Skeletal muscle tissue (tissue), 4 donors: ENCODE data around the gene FAM120A. TPM values are rescaled to one million over a fixed set of nuclear protein-coding genes. Genes with fewer than 3 reads are reported as not detected.

Experiments used
- H3K27ac ChIP-seq: one replicate; pipeline ENCODE4 v1.7.0; 2013; ENCODE audit warnings: mild to moderate bottlenecking, low read depth, low read length, inconsistent platforms
- H3K27me3 ChIP-seq, 3 donors: one replicate each; pipeline ENCODE4 v1.7.0; 2013; ENCODE audit warnings: low read length in 3 of 3; ENCODE audit not compliant: control insufficient read depth in 3 of 3, insufficient read depth in 3 of 3
- H3K36me3 ChIP-seq, 3 donors: one replicate each; pipeline ENCODE4 v1.7.0; 2013; ENCODE audit warnings: low read length in 3 of 3; ENCODE audit not compliant: control insufficient read depth in 3 of 3, insufficient read depth in 3 of 3
- H3K4me1 ChIP-seq, 3 donors: one replicate each; pipeline ENCODE4 v1.7.0; 2013; ENCODE audit warnings: low read length in 3 of 3, mild to moderate bottlenecking in 3 of 3; ENCODE audit not compliant: control insufficient read depth in 3 of 3, insufficient read depth in 3 of 3
- H3K4me3 ChIP-seq, 3 donors: one replicate each; pipeline ENCODE4 v1.7.0; 2013; ENCODE audit warnings: low read length in 3 of 3
- H3K9ac ChIP-seq, 3 donors: one replicate each; pipeline ENCODE4 v1.7.0; 2013; ENCODE audit warnings: low read length in 3 of 3, mild to moderate bottlenecking in 3 of 3, moderate library complexity in 2 of 3, low read depth in 1 of 3
- H3K9me3 ChIP-seq, 3 donors: one replicate each; pipeline ENCODE4 v1.7.0; 2013; ENCODE audit warnings: low read length in 3 of 3; ENCODE audit not compliant: control insufficient read depth in 3 of 3
- total RNA-seq: library from RNA; depleted of rRNA; stranded (reverse); fragments of >200 nt; gene quantifications from one replicate; pipeline ENCODE4 v1.2.3, GENCODE V29; 2014
- donor health status: Osteomylitis.

The FAM120A gene
- total RNA-seq, 1 donor from 2014 or later = 111 TPM

GRCh38 chr9:93459432-93459847, 8.0 kb downstream of the FAM120A start:
- Histone ChIP-seq H3K9ac (no peak overlapping the region), H3K36me3 (no peaks in the 10 kb centered on the region), H3K4me3 (no peak overlapping the region), H3K4me1 (peaks cover 13 to 38% (median 33%) of the 10 kb centered on the region in 3 donors), H3K9me3 (no peaks in the 10 kb centered on the region), H3K27ac (no peak overlapping the region), H3K27me3 (no peaks in the 10 kb centered on the region)

- H3K9me3 ChIP-seq = no peaks in the 10 kb centered on the region
- H3K27me3 ChIP-seq = no peaks in the 10 kb centered on the region
- peaks cover 16 to 34% (median 29%) of the 10 kb centered on the region in 3 donors for H3K4me1 ChIP-seq
- H3K4me3 ChIP-seq = no peak overlapping the region
- H3K27ac ChIP-seq = no peak overlapping the region
- H3K9ac ChIP-seq = no peak overlapping the region
- no peaks in the 10 kb centered on the region for H3K36me3 ChIP-seq
These were observed 9.4 kb downstream of the FAM120A start for GRCh38 chr9:93460689-93461413.

GRCh38 chr9:93461414-93461743, 9.9 kb downstream of the FAM120A start:
- Histone ChIP-seq H3K4me1 (peaks cover 22 to 33% (median 26%) of the 10 kb centered on the region in 3 donors), H3K9me3 (no peaks in the 10 kb centered on the region), H3K4me3 (no peak overlapping the region), H3K36me3 (no peaks in the 10 kb centered on the region), H3K27me3 (no peaks in the 10 kb centered on the region), H3K27ac (no peak overlapping the region), H3K9ac (no peak overlapping the region)

- no peak overlapping the region for H3K4me3 ChIP-seq
- no peak overlapping the region for H3K9ac ChIP-seq
- no peaks in the 10 kb centered on the region for H3K36me3 ChIP-seq
- no peak overlapping the region for H3K27ac ChIP-seq
- H3K27me3 ChIP-seq = no peaks in the 10 kb centered on the region
- no peaks in the 10 kb centered on the region for H3K9me3 ChIP-seq
- H3K4me1 ChIP-seq = peaks cover 24 to 33% (median 26%) of the 10 kb centered on the region in 3 donors
These were observed 10.3 kb downstream of the FAM120A start for GRCh38 chr9:93461821-93462220.

- peaks cover 29 to 35% (median 32%) of the 10 kb centered on the region in 3 donors for H3K4me1 ChIP-seq
- H3K9ac ChIP-seq = no peak overlapping the region
- no peak overlapping the region for H3K27ac ChIP-seq
- no peaks in the 10 kb centered on the region for H3K36me3 ChIP-seq
- no peaks in the 10 kb centered on the region for H3K9me3 ChIP-seq
- no peak overlapping the region for H3K4me3 ChIP-seq
- no peaks in the 10 kb centered on the region for H3K27me3 ChIP-seq
These were observed 12.3 kb downstream of the FAM120A start for GRCh38 chr9:93463638-93464248.

GRCh38 chr9:93464395-93464794, 12.9 kb downstream of the FAM120A start:
- H3K4me1 ChIP-seq = peaks cover 26 to 35% (median 31%) of the 10 kb centered on the region in 3 donors
- no peak overlapping the region for H3K9ac ChIP-seq
- H3K36me3 ChIP-seq = no peaks in the 10 kb centered on the region
- no peaks in the 10 kb centered on the region for H3K27me3 ChIP-seq
- H3K27ac ChIP-seq = no peak overlapping the region
- no peaks in the 10 kb centered on the region for H3K9me3 ChIP-seq
- H3K4me3 ChIP-seq = no peak overlapping the region

GRCh38 chr9:93464876-93465275, 13.4 kb downstream of the FAM120A start:
- Histone ChIP-seq H3K4me1 (peaks cover 23 to 31% (median 26%) of the 10 kb centered on the region in 3 donors), H3K27ac (no peak overlapping the region), H3K36me3 (no peaks in the 10 kb centered on the region)

GRCh38 chr9:93465855-93466254, 14.4 kb downstream of the FAM120A start:
- H3K9ac ChIP-seq = no peak overlapping the region
- H3K27ac ChIP-seq = no peak overlapping the region
- H3K4me1 ChIP-seq = peaks cover 23 to 32% (median 31%) of the 10 kb centered on the region in 3 donors

More at GRCh38 chr9:93464876-93465275, 13.4 kb downstream of the FAM120A start:
- Histone ChIP-seq H3K9me3 (no peaks in the 10 kb centered on the region), H3K9ac (no peak overlapping the region), H3K4me3 (no peak overlapping the region), H3K27me3 (no peaks in the 10 kb centered on the region)

GRCh38 chr9:93466416-93467061, 15.1 kb downstream of the FAM120A start:
- no peak overlapping the region for H3K27ac ChIP-seq
- H3K9me3 ChIP-seq = no peaks in the 10 kb centered on the region
- H3K27me3 ChIP-seq = no peaks in the 10 kb centered on the region
- peak overlapping the region in 1 of 3 donors; percentile 2 for H3K4me3 ChIP-seq
- peaks cover 0 to 5% (median 3%) of the 10 kb centered on the region in 3 donors for H3K36me3 ChIP-seq
- peaks cover 23 to 39% (median 35%) of the 10 kb centered on the region in 3 donors for H3K4me1 ChIP-seq
- no peak overlapping the region for H3K9ac ChIP-seq

More at GRCh38 chr9:93465855-93466254, 14.4 kb downstream of the FAM120A start:
- Histone ChIP-seq H3K36me3 (no peaks in the 10 kb centered on the region), H3K27me3 (no peaks in the 10 kb centered on the region), H3K4me3 (no peak overlapping the region), H3K9me3 (no peaks in the 10 kb centered on the region)

GRCh38 chr9:93467062-93467416, 15.6 kb downstream of the FAM120A start:
- Histone ChIP-seq H3K27ac (no peak overlapping the region), H3K4me1 (peaks cover 23 to 39% (median 35%) of the 10 kb centered on the region in 3 donors)

More at GRCh38 chr9:93467062-93467416, 15.6 kb downstream of the FAM120A start:
- Histone ChIP-seq H3K4me3 (peak overlapping the region in 1 of 3 donors; percentile 2), H3K27me3 (no peaks in the 10 kb centered on the region), H3K9me3 (no peaks in the 10 kb centered on the region), H3K9ac (no peak overlapping the region), H3K36me3 (peaks cover 0 to 5% (median 3%) of the 10 kb centered on the region in 3 donors)
